Measurements from ENCODE around the gene GPR3.

Gene GPR3

GRCh38 chr1:27358928-27359313 is 33.5 kb upstream of the GPR3 start:
- no peak for DNase-seq

- DNase-seq: no peak
Measured at GRCh38 chr1:27359822-27360158, 32.6 kb upstream of the GPR3 start.

DNA sequence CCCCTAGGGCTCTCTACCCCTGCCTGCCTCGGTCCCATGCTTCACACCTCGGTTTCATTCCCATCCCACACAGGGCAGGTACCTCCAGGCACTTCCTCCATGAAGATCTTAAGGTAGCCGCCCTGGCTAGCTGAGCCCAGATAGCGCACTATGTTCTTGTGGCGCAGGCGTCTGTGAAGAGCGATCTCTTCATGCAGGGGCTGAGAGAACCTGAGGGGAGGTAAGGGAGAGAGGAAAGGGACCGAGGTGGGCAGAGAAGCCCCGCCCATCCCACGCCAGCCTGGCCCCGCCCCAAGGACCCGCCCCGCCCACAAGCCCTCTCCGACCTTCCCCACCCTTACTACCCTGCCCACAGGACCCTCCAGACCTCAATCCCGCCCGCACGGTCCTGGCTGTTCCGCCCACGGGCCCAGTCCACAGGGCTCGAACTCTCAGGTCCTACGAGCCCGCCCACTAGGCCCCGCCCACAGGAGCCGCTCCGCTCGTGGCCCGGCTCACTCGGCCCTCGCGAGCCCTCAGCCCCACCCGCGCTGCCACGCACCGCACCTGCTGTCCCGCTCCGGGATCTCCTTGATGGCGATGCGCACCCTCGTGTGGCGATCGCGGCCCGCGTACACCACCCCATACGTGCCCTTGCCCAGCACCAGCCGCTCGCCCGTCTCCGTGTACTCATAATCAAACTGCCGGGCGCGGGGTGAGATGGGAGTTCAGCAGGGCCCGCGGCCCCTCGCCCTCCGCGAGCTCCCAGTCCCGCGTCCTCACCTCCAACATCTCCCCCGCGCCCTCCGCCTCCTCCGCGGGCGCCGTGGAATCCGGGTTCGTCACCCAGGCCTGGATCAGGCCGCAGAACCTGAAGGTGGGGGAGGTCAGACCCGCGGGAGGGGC is 32.0 kb upstream of the GPR3 start:
- no peak for DNase-seq

GRCh38 chr1:27361044-27361402 is 31.4 kb upstream of the GPR3 start:
- DNase-seq: no peak

DNA sequence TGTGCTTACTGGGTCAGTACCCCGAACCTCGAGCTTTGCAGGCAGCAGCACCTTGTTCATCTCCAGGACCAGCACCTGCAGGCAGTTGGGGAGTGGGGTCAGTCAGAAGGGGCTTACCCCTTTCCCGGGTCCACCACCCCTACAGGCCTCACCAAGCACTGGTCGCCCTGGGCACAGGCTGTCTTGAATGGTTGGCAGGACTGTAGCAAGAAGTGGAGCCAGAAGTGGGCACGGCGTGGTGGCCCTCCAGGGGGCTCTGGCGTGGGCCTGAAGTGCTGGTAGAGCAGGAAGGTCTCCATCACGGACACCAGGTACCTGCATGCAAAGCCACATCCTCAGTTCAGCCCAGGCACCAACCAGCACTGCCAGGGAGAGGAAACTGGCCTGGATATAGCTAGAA is 30.9 kb upstream of the GPR3 start:
- no peak for DNase-seq

DNA sequence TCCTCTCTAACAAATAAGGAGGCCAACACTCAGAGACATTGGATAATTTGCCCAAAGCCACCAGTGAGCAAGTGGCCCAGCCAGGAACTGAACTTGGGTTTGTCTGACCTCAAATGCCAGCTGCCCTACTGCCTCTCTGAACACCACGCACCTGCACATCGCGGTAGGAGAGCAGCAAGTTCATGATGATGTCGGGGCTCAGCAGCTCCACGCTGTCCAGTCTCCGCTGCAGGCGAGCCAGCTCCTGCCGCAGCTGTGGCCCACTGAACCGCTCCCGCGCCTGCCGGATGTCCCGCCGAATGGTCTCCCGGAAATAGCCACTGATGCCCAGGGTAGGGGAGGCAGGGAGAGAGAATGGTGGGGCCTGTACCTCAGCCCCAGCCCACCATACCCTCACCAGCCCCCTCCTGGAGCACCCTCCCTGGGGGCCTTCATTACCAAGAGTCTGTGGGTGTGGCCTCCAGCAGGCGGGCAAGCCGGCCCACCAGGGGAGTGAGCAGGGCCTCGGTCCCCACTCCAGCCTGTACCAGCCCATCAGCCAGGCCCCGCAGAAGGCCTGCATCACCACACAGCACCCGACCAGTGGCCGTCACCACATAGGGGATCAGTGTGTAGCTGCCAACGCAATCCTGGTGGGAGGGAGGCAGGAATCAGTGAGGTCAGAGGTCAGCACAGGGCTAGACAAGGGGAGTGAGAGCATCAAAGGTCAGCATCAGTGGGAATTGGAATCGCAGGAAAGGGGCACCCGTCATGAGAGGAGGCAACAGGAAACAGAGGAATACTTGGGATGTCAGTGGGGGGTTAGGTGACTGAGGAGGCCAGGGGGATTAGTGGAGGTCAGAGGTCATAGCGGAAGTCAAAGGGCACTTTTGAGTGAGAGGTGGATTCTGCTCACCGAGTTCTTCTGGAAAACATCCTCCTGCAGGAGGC is 28.4 kb upstream of the GPR3 start:
- no peak for DNase-seq

GRCh38 chr1:27364696-27365371 is 27.6 kb upstream of the GPR3 start:
- no peak for DNase-seq

DNA sequence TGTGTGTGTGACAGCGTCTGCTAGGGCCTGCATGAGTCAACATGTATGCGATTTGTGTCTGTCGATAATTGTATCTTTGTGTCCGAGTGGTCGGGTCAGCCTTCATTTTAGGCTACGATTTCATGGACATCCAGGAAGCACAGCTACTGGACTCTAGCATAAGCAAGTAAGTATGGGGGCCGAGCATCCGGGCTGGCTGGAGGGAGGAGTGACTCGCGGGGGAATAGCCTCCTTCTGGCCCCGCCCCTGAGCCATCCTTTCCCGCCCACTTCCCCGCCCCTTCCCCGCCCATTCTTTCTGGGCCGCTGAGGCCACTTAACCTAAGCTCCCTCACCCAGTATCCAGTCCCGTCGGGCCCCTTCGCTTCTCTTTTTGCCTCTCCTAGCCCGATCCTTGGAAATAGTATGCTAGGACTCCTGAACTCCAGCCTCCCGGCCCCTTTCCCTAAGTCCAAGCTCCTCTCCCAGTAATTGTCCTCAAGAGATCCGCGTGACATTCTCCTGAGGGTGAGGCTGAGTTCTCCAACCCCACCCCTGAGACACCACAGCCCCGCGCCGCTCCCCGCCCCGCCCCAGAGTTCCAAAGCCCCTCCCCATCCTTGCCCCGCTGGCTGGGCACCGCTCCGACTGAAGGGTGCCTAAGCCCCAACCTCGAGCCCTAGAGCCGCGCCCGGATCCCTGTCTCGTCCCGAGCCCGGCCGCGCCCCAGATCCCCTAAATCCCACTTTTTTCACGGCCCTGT is 26.9 kb upstream of the GPR3 start:
- peak; percentile 75 for DNase-seq

GRCh38 chr1:27366113-27366410 is 26.4 kb upstream of the GPR3 start:
- peak; percentile 49 for DNase-seq

DNA sequence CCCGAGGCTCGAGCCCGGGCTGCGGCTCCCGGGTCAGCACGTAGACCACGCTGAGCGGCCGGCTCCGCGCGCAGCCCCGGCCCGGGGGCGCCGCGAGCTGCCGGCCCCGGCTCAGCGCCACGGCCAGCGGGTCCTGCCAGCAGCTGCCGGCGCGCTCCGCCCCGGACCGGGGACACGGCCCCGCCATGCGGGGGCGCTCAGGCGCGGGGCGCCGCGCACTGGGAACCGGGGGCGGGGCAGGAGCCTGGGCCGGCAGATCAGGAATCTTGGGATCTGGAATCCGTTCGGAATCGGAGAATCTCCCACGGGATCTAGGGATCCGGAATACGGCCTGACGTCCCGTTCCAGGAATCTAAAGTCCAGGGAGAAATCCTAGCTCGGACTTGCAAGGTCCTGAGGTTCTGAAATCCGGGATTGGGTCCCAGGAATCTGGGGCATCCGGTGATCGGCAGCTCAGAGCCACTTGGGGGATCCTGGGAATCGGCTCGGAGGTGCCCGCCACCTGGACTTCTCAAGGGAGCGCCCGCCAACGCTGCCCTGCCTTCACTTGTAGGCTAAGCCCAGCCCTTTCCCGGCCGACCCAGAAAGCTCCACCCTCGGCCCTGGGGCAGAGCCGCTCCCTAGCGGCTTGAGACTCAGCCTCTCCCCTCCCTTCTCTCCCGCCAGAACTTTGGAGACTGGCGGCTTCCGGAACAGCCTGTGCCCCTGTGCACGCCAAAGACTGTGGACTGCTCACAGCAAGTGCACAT is 25.8 kb upstream of the GPR3 start, which contains the start of gene MAP3K6:
Gene MAP3K6 (minus strand): TSS at position 551 of the 749 bp plus-strand sequence. CDS start 364 bp downstream, at position 187.
- DNase-seq: peak; percentile 60

DNA sequence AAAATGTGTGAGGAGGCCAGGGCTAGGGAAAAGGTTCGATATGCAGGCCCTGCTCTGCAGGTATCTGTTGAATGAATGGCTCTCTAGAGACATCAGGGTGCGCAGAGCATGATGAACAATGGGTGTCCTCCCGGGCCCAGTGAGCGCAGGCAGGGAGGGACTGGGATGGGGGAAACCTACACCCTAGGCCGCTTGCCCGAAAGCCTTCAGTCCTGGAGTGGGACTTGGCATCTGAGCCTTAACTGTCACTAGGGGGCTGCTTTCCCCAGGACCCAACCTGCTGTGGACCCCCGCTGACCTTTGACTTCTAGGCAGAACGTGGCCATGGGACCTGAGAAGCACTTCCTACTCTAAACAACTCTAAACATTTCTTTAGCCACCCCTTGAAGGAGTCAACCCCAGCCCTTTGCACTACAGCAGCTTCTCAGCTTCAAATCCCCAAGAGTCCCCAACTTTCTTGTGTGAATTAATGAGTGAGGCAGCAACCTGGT is 25.2 kb upstream of the GPR3 start:
- DNase-seq: no peak

DNA sequence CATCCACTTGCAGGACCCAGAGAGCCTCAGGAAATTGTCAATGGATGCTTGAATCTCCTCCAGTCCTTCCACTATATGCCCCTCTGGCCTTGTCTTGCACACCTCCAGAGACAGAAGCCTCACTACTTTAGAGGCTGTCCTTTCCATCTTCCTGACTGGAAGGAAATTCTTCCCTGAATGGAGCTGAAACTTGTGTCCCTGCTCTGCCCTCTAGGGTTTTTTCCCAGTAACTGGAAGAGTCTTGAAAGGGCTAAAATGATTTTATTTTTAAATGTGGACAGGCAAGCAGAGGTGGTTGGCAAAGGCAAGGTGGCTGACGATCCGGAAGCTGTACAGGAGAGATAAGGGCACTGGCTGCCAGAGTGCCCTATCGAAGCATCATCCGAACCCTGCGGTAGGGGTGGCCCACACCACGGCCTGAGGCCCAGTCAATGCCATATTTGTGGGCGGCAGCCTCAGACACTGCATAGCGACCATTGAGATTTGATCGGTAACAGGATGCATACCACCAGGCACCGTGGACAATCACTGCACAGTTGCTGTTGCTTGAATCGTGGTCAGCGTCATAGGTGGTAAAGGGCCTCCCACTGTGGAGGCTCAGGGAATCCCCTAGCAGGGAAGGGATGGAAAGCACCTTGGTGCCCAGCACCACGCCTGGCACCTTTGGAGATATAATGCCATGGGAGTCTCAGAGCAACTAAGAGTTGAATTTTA is 23.4 kb upstream of the GPR3 start:
- no peak for DNase-seq

GRCh38 chr1:27372022-27372807 is 20.2 kb upstream of the GPR3 start:
- DNase-seq: no peak

DNA sequence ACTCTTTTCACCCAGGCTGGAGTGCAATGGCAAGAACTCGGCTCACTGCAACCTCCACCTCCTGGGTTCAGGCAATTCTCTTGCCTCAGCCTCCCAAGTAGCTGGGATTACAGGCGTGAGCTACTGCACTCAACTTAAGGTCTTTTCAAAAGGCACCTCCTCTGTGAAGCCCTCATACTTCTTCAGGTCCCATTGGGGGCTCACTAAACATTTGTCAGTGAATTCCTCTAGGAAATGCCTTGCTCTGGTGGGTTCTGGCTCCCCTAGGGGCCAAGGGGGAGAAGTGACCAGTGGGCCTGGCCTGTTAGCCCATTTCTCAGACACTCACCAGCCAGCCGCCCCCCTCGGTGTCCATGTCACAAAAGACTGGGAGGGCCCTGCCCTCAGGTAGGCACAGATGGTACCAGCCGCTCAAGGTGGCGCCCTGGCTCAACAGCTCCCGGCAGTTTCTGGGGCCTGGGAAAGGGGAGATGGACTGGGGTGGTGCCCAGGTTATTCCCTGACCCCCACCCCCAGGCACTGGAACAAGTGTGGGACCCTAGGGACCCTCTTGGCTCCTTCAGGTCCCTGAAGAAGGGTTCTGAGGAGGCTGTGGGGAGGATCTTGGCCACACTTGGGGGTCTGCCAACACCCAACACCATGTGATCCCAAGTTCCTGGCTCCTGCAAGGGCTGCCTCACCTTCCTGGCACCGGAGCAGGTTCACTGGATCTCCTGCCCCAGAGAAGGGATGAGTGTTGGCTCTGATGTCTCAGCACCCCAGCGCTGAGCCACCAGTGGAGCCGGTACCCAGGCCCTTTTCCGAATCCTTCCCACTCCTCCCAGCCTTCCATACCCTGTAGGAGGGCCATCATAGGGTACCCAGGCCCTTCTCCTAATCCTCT is 19.4 kb upstream of the GPR3 start:
- no peak for DNase-seq

DNA sequence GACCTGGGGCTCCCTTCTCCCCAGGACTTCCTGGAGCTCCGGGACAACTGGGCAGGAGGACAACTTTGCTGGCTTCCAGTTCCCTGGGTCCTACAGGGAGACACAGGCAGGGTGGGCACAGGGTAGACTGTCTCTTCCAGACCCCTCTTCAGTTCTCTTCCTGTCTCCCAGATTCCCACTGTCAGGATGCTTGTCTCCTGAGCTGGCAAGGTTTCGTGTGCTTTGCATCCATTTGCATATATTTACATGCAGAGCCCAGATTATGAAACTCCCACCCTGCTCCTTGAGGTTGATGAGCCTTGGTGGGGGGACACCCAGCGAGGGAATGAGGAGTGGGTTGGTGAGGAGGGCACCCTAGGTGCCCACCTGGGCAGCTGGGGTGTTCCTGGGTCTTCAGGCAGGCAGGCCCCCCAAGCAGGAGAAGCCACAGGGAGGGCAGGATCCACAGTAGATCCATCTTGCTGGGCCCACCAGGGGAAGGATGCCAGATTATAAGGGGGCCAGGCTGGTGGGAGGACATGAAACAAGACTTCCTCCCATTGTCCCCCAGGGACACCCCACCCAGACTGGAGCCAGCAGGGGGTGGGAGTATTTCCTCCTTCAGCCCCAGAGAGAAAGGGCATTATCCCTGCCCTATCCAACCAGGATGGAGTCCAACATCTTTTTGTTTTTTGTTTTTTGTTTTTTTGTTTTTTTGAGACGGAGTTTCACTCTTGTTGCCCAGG is 17.9 kb upstream of the GPR3 start, which contains the start of gene FCN3:
Gene FCN3 (minus strand): TSS at position 463 of the 725 bp plus-strand sequence. CDS start 6 bp downstream, at position 457.
- DNase-seq: no peak

GRCh38 chr1:27377760-27378495 is 14.5 kb upstream of the GPR3 start:
- no peak for DNase-seq

DNA sequence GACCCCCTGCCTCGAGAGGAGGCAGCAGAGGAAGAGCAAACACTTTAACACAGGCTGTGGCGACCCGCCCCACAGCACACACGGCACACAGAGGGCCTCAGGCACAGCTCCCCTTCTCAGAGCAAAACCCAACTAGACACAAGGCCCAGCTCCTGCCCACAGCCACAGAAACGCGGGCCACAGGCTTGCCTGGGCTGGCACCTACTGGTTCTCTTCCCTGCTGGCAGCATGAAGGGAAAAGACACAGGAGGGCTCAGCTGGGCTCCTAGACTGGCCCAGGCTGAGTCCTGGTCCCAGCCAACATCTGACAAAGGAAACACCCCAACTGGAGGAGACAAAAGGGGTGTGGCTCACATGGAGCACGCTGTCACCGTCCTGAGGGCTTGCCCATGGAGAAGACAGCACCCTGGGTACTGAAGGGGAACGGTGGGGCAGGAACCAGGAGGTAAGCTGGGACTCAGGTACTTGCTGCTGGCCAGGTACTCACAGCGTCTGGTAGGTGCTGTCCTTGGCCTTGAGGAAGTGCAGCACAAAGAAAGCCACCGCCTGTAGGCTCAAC is 12.8 kb upstream of the GPR3 start:
- no peak for DNase-seq

Data from NCI-H2029 (cell line).